Subcutaneous adipose tissue (tissue), 4 donors: ENCODE results near the gene LTBP4. TPM values are rescaled to one million over a fixed set of nuclear protein-coding genes. Genes with fewer than 3 reads are reported as not detected.

Experiments used
- CTCF ChIP-seq: fragments of 450-650 bp; IDR thresholded peaks from one replicate; pipeline ENCODE4 v1.5.1; 2016; ENCODE audit warnings: low read depth, mild to moderate bottlenecking, control low read depth, antibody characterized with exemption, moderate library complexity
- total RNA-seq, 4 donors: library from RNA; depleted of rRNA; stranded (reverse); fragments of >200 nt; gene quantifications; one replicate each; pipeline ENCODE4 v1.1.0, GENCODE V29; 2016

Gene LTBP4
- total RNA-seq, 4 donors from 2014 or later = 39.0 to 170 (median 78.7) TPM

- no peak for TF ChIP-seq CTCF
These were observed 6.4 kb downstream of the LTBP4 start for GRCh38 chr19:40607311-40608239.

- no peak for TF ChIP-seq CTCF
These were observed 7.1 kb downstream of the LTBP4 start for GRCh38 chr19:40608240-40608621.

- TF ChIP-seq CTCF = no peak
These were observed 7.8 kb downstream of the LTBP4 start for GRCh38 chr19:40608957-40609356.

GRCh38 chr19:40609561-40610395, 8.6 kb downstream of the LTBP4 start:
- no peak for TF ChIP-seq CTCF

- no peak for TF ChIP-seq CTCF
These were observed 9.4 kb downstream of the LTBP4 start for GRCh38 chr19:40610396-40611064.

GRCh38 chr19:40611096-40611495, 9.9 kb downstream of the LTBP4 start:
- TF ChIP-seq CTCF = no peak
